ENCODE data around the gene NKX1-1. TPM values are rescaled to one million over a fixed set of nuclear protein-coding genes. Genes with fewer than 3 reads are reported as not detected.

NKX1-1 gene
- total RNA-seq, 1 donor = not detected

DNA sequence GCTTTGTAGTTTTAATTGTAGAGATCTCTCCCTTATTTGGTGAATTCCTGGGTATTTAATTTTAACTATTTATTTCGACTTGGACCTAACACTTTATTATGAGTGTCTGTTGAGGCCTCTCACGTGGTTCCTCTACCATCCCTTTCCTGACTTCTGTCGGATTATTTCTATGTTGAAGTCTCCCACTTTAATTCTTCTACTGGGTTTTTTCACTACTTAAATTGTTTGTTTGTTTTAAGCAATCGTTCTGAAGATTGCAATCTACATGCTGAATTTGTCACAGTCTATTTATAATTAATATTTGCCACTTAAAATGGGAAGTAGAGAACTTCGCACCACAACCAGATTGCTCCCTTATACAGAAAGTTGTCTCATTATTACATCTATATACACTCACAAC lies 20.8 kb upstream of the NKX1-1 start:
- no peak for DNase-seq (ENCODE audit: low read depth)
- TF ChIP-seq, protein P1, sequence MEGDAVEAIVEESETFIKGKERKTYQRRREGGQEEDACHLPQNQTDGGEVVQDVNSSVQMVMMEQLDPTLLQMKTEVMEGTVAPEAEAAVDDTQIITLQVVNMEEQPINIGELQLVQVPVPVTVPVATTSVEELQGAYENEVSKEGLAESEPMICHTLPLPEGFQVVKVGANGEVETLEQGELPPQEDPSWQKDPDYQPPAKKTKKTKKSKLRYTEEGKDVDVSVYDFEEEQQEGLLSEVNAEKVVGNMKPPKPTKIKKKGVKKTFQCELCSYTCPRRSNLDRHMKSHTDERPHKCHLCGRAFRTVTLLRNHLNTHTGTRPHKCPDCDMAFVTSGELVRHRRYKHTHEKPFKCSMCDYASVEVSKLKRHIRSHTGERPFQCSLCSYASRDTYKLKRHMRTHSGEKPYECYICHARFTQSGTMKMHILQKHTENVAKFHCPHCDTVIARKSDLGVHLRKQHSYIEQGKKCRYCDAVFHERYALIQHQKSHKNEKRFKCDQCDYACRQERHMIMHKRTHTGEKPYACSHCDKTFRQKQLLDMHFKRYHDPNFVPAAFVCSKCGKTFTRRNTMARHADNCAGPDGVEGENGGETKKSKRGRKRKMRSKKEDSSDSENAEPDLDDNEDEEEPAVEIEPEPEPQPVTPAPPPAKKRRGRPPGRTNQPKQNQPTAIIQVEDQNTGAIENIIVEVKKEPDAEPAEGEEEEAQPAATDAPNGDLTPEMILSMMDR (IDR thresholded peaks at IDR 0.05; ENCODE audit: insufficient read depth, low read depth, low read length) = no peak

DNA sequence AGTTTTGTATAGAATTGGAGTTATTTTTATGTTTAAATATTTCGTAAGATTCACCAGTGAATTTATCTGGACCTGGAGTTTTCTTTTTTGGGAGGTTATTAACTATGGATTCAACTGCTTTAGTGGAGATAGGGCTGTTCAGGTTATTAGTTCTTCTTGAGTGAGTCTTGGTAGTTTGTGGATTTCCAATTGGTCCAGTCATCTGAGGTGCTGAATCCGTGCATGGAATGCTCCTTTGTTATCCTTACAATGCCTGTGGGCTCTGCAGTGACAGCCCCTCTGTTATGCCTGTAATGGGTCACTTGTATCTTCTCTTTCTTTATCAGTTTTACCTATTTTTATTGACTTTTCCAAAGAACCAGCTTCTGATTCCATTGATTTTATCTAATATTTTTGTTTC lies 15.4 kb upstream of the NKX1-1 start:
- no peak overlapping the region for H3K4me3 ChIP-seq (ENCODE audit: low read depth, low read length)
- TF ChIP-seq, protein P1 (IDR thresholded peaks at IDR 0.05; ENCODE audit: insufficient read depth, low read depth, low read length) = no peak
- no peak for DNase-seq (ENCODE audit: low read depth)

More for the DNA sequence above, 20.8 kb upstream of the NKX1-1 start:
- no peak overlapping the region for H3K4me3 ChIP-seq (ENCODE audit: low read depth, low read length)

DNA sequence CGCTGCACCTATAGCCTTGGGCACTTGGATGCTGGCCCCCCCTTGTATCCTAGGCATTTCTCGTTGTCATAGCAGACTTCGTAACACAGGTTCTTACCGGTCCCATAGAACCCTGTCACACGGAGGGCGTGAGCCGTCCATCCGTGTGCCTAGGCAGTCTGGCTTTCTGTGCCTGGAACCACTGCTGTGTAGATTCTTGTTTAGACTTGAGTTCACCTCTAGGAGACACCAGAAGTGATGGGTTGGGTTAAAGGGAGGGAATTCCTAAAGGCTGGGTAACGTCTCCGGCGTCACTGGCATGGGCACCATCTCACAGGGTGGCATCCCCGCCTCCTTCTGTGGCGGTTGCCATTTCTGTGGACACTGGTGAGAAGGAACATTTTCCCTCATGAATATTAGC lies 13.5 kb upstream of the NKX1-1 start:
- no peak for DNase-seq (ENCODE audit: low read depth)
- TF ChIP-seq, protein P1 (IDR thresholded peaks at IDR 0.05; ENCODE audit: insufficient read depth, low read depth, low read length) = no peak
- H3K4me3 ChIP-seq (ENCODE audit: low read depth, low read length) = no peak overlapping the region

DNA sequence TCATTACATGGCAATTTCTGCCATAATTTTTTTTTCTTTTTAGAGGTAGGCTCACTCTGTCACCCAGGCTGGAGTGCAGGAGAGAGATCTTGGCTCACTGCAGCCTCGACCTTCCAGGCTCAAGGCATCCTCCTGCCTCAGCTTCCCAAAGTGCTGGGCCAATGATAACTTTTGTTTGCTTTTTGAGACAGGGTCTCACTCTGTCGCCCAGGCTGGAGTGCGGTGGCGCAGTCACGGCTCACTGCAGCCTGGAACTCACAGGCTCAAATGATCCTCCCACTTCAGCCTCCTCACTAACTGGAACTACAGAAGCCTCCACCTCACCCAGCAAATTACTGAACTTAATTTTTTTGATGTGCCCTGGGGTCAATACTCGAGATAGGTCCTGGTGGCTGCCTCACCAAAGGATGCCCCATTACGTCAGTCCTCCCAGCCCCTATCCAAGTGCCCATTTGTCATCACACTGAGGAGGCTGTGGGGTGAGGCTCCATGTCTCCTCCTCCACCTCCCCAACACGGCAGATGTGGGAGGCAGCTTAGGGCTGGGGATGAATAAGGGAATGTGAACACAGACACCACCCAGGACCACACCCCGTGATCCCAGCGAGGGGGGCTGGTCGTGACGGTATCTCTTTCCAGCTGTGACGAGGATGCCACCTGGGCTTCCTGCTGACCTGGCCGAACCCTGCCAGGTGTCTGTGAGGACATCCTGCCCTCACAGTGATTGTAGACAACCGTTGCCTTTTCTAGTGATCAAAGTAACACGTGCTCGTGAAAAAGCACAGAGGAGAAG lies 12.4 kb upstream of the NKX1-1 start:
- no peak overlapping the region for H3K4me3 ChIP-seq (ENCODE audit: low read depth, low read length)
- TF ChIP-seq, protein P1 (IDR thresholded peaks at IDR 0.05; ENCODE audit: insufficient read depth, low read depth, low read length) = no peak
- DNase-seq (ENCODE audit: low read depth) = no peak

DNA sequence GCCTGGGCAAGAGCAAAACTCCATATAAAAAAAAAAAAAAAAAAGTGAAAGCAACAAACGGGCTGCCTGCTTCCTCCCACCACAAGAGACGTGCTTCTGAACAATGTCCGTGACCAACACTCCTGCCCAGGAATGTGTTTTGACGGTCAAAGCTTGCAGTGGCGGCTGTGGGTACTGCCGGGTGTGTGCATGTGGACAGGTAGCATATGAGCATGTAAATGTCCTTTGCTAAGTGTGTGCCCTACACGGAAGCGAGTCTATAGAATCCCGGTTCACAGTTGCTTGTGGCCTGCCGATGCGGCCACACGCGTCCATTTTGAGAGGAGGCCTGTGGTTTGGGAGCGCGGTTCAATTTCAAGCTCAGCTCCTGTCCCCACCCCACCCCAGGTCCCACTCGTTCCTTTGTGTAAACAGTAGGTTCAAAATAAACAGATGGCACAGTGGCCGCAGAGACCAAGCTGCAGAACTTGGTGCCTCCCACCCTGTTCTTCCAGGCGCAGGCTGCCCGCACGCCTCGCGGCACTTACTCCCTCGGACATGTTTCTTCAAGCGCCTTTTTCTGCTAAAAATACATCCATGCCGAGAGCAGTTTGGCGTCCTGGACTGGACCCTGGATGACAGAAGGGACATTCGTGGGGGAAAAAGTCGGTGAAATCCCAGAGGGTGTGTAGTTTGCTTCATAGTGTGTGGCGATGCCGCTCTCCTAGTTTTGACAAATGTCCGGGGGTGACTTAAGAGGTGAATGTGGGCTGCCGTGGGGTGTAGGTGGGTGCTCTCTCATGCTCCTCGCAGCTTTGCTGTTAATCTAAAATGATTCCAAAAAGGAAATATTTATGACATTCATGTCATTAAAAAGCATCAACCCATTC lies 11.5 kb upstream of the NKX1-1 start:
- H3K4me3 ChIP-seq (ENCODE audit: low read depth, low read length) = no peak overlapping the region
- TF ChIP-seq, protein P1 (IDR thresholded peaks at IDR 0.05; ENCODE audit: insufficient read depth, low read depth, low read length) = no peak
- DNase-seq (ENCODE audit: low read depth) = no peak

DNA sequence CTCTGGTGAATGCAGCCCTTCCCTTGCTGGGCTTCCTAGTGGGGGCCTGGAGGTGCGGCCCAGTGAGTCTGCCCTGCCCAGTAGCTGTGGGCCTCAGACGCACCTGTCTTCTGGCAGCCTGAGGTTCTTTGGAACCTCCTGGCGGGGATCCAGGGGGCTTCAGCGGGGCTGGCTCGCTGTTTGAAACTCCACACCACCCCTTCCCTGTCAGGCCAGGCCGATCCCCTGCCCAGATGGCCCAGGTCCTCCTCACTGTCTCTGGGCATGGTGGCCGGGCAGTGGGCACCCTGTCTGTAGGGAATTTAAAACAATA lies 10.7 kb upstream of the NKX1-1 start:
- TF ChIP-seq, protein P1 (IDR thresholded peaks at IDR 0.05; ENCODE audit: insufficient read depth, low read depth, low read length) = no peak
- DNase-seq (ENCODE audit: low read depth) = no peak
- no peak overlapping the region for H3K4me3 ChIP-seq (ENCODE audit: low read depth, low read length)
